GM12872 (cell line): ENCODE measurements around the gene PROCA1.

Experiments
- CTCF ChIP-seq: IDR thresholded peaks from 3 replicates; pipeline ENCODE4 v1.5.1; 2011; ENCODE audit warnings: low read depth, mild to moderate bottlenecking, low read length, moderate library complexity; ENCODE audit not compliant: insufficient read depth

The PROCA1 gene

GRCh38 chr17:28655160-28655559, 56.5 kb downstream of the PROCA1 start:
- TF ChIP-seq CTCF, result no peak
